ENCODE measurements around the gene TTC7B. TPM values are rescaled to one million over a fixed set of nuclear protein-coding genes. Genes with fewer than 3 reads are reported as not detected.

TTC7B gene
- total RNA-seq, 1 experiment from 2014 or later: 9.6 TPM

DNA sequence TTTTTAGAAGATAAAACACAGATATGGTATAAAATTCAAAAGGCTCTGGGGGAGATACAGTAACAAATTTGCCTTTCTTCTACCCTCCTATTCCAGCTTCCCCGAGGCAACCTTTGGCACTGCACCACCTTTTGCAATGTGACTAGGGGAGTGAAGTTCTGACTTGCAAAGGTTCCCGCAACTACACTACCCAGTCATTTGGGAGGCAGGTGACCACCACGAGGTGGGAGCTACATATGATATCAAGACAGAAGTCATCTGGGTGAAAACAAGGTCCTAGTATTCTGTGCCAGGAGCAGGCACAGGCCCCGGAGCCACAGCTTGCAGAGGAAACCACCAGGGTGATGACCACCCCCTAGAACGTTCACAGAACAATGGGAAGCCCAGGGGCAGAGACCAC is 141.5 kb downstream of the TTC7B start:
- no peaks in the 10 kb centered on the region for H3K27me3 Mint-ChIP-seq (ENCODE audit: unreplicated experiment)
- H3K36me3 Mint-ChIP-seq (ENCODE audit: insufficient read depth, unreplicated experiment): no peaks in the 10 kb centered on the region
- TF ChIP-seq, protein P1, sequence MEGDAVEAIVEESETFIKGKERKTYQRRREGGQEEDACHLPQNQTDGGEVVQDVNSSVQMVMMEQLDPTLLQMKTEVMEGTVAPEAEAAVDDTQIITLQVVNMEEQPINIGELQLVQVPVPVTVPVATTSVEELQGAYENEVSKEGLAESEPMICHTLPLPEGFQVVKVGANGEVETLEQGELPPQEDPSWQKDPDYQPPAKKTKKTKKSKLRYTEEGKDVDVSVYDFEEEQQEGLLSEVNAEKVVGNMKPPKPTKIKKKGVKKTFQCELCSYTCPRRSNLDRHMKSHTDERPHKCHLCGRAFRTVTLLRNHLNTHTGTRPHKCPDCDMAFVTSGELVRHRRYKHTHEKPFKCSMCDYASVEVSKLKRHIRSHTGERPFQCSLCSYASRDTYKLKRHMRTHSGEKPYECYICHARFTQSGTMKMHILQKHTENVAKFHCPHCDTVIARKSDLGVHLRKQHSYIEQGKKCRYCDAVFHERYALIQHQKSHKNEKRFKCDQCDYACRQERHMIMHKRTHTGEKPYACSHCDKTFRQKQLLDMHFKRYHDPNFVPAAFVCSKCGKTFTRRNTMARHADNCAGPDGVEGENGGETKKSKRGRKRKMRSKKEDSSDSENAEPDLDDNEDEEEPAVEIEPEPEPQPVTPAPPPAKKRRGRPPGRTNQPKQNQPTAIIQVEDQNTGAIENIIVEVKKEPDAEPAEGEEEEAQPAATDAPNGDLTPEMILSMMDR (IDR thresholded peaks at IDR 0.05; ENCODE audit: unreplicated experiment): no peak
- DNase-seq: no peak
- no peak overlapping the region for H3K27ac Mint-ChIP-seq (ENCODE audit: unreplicated experiment)
- no peaks in the 10 kb centered on the region for H3K4me1 Mint-ChIP-seq (ENCODE audit: low read depth, unreplicated experiment)
- CTCF ChIA-PET: no interaction called here
- BruUV-seq (replicated peaks): no TSS peak
- no peaks in the 10 kb centered on the region for H3K9me3 Mint-ChIP-seq (ENCODE audit: low read depth, unreplicated experiment)
- no peak overlapping the region for H3K4me3 Mint-ChIP-seq (ENCODE audit: low read depth, unreplicated experiment)
- intact Hi-C loops (cut with micrococcal nuclease; ENCODE audit: unreplicated experiment): no loop called here

DNA sequence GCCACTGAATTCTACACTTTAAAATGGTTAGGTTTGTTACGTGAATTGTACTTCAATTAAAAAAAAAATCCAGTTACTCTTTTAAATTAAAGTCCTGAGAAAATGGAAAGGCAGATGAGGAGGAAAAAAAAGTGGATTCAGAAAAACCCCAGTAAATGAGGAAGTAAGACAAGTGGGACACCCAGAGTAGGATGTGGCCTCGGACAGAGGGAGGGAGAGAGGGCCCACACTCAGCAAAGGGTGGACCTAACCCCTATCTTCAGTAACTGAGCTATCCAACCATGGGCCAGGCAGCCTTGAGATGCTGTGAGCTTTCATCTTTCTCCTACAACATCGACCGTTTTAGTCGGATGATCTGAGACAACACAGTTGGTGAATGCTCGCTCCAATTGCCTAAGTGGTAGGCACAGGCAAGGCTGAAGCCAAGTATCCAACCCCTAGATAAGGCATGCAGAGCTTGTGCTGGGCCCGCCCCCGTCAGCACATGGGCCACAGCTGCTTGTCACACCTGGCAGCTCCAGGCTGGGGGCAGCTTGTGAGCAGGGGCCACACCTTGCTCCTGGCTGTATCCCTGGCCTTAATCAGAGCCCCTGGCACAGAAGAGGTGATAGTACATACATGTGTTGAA is 142.1 kb downstream of the TTC7B start:
- CTCF ChIA-PET: interaction anchor here (1.1 kb wide), 1 partner anchor 275 kb away, joined by 3 read pairs; no protein-coding TSS in a partner anchor
- no peaks in the 10 kb centered on the region for H3K9me3 Mint-ChIP-seq (ENCODE audit: low read depth, unreplicated experiment)
- no peak for DNase-seq
- H3K27ac Mint-ChIP-seq (ENCODE audit: unreplicated experiment): no peak overlapping the region
- no TSS peak for BruUV-seq (replicated peaks)
- intact Hi-C loops (cut with micrococcal nuclease; ENCODE audit: unreplicated experiment): no loop called here
- no peaks in the 10 kb centered on the region for H3K27me3 Mint-ChIP-seq (ENCODE audit: unreplicated experiment)
- H3K4me1 Mint-ChIP-seq (ENCODE audit: low read depth, unreplicated experiment): no peaks in the 10 kb centered on the region
- TF ChIP-seq, protein P1 (IDR thresholded peaks at IDR 0.05; ENCODE audit: unreplicated experiment): no peak
- no peaks in the 10 kb centered on the region for H3K36me3 Mint-ChIP-seq (ENCODE audit: insufficient read depth, unreplicated experiment)
- H3K4me3 Mint-ChIP-seq (ENCODE audit: low read depth, unreplicated experiment): no peak overlapping the region

DNA sequence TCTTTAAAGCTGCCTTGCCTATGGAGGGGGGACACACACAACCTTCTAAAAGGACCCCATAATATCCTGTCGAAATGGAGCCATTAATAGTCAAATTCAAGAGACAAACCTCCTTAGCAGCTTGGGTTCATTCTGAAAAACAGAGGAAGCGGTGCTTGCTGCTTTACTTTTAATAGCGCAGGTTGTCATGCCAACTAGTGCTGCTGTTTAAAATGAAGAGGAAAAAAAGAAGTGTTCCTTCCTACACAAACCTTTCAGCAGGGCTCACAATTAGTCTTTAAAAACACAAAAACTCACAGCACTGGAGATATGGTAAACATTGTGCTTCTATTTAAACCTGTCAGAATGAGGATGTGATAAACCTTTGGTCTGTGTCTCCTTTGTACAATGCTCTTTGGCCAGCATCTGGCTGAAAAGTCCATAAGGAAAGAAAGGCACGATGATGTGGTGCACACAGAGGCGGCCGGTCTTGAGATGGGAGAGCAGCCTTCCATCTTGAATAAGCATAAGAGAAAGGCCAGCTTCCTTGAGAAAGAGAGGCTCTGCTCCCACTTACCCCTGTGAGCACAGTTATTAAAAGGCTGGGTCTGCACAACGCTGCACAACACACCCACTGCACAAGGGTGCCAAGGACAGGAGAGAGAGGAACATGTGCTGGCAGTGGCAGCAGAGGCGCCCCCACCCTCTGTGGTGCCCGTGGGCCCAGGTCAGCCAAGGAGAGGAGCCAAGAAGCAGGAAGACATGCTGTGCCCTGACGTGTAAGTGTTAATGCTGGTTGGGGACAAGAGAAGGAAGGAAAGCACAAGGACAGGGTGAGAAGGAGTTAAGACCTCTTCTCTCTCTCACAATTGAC is 144.6 kb downstream of the TTC7B start:
- no peaks in the 10 kb centered on the region for H3K27me3 Mint-ChIP-seq (ENCODE audit: unreplicated experiment)
- TF ChIP-seq, protein P1 (IDR thresholded peaks at IDR 0.05; ENCODE audit: unreplicated experiment): no peak
- CTCF ChIA-PET: no interaction called here
- BruUV-seq (replicated peaks): no TSS peak
- no peak overlapping the region for H3K4me3 Mint-ChIP-seq (ENCODE audit: low read depth, unreplicated experiment)
- H3K36me3 Mint-ChIP-seq (ENCODE audit: insufficient read depth, unreplicated experiment): no peaks in the 10 kb centered on the region
- no peak overlapping the region for H3K27ac Mint-ChIP-seq (ENCODE audit: unreplicated experiment)
- no peak for DNase-seq
- H3K4me1 Mint-ChIP-seq (ENCODE audit: low read depth, unreplicated experiment): no peaks in the 10 kb centered on the region
- no peaks in the 10 kb centered on the region for H3K9me3 Mint-ChIP-seq (ENCODE audit: low read depth, unreplicated experiment)
- intact Hi-C loops (cut with micrococcal nuclease; ENCODE audit: unreplicated experiment): no loop called here

DNA sequence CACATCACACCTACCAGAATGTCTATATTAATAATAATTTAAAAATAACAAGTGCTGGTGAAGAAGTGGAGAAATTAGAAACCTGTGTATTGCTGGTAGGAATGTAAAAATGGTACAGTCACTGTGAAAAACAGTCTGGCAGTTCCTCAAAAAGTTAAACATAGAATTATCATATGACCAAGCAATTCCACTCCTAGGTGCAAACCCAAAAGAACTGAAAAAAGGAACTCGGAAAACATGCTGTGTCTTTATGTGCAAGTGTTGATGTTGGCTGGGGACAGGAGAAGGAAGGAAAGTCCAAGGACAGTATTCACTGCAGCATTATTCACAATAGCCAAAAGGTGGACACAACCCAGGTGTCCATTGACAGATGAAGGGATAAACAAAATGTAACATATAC is 146.5 kb downstream of the TTC7B start:
- H3K4me3 Mint-ChIP-seq (ENCODE audit: low read depth, unreplicated experiment): no peak overlapping the region
- no TSS peak for BruUV-seq (replicated peaks)
- no peaks in the 10 kb centered on the region for H3K27me3 Mint-ChIP-seq (ENCODE audit: unreplicated experiment)

More for the DNA sequence above, 146.5 kb downstream of the TTC7B start:
- TF ChIP-seq, protein P1 (IDR thresholded peaks at IDR 0.05; ENCODE audit: unreplicated experiment): no peak
- H3K27ac Mint-ChIP-seq (ENCODE audit: unreplicated experiment): no peak overlapping the region
- CTCF ChIA-PET: no interaction called here
- H3K4me1 Mint-ChIP-seq (ENCODE audit: low read depth, unreplicated experiment): no peaks in the 10 kb centered on the region
- H3K36me3 Mint-ChIP-seq (ENCODE audit: insufficient read depth, unreplicated experiment): peaks cover 3% of the 10 kb centered on the region
- no peak for DNase-seq
- intact Hi-C loops (cut with micrococcal nuclease; ENCODE audit: unreplicated experiment): no loop called here
- no peaks in the 10 kb centered on the region for H3K9me3 Mint-ChIP-seq (ENCODE audit: low read depth, unreplicated experiment)

Measured in Calu3 (cell line).